GM13976 (cell line): ENCODE measurements around the gene NT5C2.

Experiments
- DNase-seq: peaks from one replicate; pipeline ENCODE4 v3.0.0; 2012; ENCODE audit warnings: low spot score
- in situ Hi-C: fragments of 300-500 bp; cut with MboI; formaldehyde crosslinking; loops from one replicate; pipeline ENCODE4 v1.12.0; 2022; ENCODE audit warnings: low sequenced_read_pairs, mixed read lengths, inconsistent platforms; ENCODE audit not compliant: unreplicated experiment
- TF ChIP-seq, protein P1 (sequence below): IDR thresholded peaks from 2 replicates; pipeline ENCODE4 v1.5.1; 2012; ENCODE audit warnings: borderline replicate concordance, mild to moderate bottlenecking; ENCODE audit not compliant: insufficient read depth; ENCODE audit errors: extremely low read depth, missing control alignments, control extremely low read depth

NT5C2 gene

DNA sequence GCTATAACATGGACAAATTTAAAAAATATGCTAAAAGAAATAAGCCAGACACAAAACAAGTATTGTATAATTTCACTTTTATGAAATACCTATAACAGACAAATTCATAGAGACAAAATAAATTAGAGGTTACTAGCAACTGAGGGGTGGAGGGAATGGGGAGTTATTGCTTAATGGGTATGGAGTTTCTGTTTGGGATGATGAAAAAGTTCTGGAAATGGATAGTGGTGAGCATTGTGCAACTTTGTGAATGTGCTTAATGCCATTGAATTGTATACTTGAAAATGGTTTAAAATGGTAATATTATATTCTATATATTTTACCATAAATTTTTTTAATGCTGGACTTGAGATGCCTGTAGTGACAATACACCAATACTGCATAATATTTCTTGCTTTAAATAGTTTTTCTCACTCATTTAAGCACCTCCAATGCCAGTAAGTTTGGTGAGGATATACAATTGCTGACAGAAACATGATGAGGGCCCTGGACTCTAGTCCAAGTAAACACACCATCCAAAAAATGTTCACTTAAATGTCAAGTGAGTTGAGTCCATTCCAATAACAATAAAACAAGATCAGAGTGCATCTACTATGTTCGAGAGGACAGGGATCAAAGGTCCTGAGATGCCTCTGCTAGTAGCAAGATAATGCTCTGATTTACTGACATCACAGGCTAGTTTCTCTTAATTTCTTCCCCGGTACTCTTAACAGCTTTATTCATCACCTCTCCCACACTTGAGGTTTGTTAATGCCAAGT is 71.9 kb downstream of the NT5C2 start:
- TF ChIP-seq, protein P1, sequence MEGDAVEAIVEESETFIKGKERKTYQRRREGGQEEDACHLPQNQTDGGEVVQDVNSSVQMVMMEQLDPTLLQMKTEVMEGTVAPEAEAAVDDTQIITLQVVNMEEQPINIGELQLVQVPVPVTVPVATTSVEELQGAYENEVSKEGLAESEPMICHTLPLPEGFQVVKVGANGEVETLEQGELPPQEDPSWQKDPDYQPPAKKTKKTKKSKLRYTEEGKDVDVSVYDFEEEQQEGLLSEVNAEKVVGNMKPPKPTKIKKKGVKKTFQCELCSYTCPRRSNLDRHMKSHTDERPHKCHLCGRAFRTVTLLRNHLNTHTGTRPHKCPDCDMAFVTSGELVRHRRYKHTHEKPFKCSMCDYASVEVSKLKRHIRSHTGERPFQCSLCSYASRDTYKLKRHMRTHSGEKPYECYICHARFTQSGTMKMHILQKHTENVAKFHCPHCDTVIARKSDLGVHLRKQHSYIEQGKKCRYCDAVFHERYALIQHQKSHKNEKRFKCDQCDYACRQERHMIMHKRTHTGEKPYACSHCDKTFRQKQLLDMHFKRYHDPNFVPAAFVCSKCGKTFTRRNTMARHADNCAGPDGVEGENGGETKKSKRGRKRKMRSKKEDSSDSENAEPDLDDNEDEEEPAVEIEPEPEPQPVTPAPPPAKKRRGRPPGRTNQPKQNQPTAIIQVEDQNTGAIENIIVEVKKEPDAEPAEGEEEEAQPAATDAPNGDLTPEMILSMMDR: no peak
- no peak for DNase-seq
- in situ Hi-C loops: no loop called here

DNA sequence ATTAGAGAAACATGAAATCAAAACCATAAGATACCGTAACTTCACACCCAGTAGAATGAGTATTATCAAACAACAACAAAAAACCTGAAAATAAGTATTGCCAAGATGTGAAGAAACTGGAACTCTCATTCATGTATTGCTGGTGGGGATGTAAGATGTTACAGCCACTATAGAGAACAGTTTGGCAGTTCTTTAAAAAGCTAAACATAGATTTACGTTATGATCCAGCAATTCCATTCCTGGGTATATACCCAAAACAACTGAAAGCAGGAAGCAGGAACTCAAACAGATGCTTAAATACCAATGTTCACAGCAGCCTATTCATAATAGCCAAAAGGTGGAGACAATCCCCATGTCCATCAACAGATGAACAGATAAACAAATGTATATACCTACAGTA is 72.5 kb downstream of the NT5C2 start:
- in situ Hi-C loops: no loop called here
- no peak for DNase-seq
- TF ChIP-seq, protein P1: no peak

DNA sequence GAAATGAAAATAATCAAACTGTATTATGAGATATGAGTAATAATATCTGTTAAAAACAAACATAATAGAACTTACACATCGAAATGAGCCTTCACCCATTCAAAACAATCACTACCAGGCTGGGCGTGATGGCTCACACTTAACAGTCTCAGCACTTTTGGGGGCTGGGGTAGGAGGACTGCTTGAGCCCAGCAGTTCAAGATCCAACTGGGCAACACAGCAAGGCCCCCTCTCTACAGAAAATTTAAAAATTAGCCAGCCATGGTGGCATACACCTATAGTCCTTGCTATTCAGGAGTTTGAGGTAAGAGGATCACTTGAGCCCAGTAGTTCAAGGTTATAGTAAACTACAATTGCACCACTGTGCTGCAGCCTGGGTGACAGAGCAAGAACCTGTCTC is 75.8 kb downstream of the NT5C2 start:
- TF ChIP-seq, protein P1: no peak
- no peak for DNase-seq
- in situ Hi-C loops: no loop called here

DNA sequence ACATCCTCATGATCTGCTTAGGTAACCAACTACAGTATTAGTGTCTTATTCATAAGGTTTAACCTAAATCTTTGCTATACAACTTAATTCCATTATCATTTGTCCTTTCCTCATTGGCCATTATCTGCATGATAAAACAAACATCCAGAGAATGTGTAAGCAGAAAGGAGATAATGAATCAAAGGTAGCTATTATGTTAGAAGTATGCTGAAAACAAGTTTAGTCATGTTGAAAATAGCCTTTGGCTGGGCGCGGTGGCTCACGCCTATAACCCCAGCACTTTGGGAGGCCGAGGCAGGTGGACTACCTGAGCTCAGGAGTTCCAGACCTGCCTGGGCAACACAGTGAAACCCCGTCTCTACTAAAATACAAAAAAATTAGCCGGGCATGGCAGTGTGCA is 78.2 kb downstream of the NT5C2 start:
- in situ Hi-C loops: no loop called here
- DNase-seq: no peak

DNA sequence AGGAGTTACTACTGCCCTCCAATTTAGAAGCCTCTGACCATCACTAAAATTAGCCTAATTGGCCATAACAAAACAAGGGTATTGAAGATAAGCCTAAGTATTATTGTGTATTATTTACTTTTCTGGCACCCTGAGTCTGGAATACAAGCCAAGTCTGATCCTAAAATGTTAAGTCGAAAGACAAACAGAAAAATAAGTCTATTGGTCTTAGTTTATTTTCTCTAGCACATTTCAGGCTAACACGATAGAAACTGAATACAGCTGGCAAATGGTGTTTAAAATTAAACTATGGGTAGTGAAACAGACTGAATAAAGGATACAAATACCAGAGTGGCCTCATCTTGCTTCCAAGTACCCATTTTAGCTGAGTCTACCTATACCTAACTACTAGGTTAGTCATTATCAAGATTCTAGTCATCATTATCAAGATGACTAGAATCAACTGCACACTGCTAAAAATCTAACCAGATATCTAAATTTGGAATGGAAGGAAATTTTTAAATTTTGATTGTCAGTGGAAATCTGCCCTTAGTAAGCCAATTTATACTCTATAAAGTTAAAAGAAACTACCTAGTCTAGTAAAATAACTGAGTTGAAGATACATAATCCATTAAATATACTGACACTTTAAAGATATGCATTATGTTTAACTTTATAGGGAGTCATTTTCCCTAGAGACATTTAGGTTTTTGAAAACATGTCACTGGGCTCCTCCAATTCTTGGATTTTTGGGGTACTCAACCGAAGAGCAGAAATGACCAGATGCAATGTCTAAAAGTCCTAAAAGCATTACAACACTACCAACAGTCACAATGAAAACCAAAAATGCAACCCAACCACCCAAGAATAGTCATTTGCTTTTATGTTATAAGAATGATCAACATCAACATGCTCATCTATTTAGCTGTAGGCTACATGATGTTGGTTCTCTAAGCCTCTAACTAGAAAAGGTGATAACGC is 80.9 kb downstream of the NT5C2 start:
- peak; percentile 35 for DNase-seq
- in situ Hi-C loops: no loop called here
- TF ChIP-seq, protein P1: no peak

More for the DNA sequence above, 78.2 kb downstream of the NT5C2 start:
- TF ChIP-seq, protein P1: no peak

DNA sequence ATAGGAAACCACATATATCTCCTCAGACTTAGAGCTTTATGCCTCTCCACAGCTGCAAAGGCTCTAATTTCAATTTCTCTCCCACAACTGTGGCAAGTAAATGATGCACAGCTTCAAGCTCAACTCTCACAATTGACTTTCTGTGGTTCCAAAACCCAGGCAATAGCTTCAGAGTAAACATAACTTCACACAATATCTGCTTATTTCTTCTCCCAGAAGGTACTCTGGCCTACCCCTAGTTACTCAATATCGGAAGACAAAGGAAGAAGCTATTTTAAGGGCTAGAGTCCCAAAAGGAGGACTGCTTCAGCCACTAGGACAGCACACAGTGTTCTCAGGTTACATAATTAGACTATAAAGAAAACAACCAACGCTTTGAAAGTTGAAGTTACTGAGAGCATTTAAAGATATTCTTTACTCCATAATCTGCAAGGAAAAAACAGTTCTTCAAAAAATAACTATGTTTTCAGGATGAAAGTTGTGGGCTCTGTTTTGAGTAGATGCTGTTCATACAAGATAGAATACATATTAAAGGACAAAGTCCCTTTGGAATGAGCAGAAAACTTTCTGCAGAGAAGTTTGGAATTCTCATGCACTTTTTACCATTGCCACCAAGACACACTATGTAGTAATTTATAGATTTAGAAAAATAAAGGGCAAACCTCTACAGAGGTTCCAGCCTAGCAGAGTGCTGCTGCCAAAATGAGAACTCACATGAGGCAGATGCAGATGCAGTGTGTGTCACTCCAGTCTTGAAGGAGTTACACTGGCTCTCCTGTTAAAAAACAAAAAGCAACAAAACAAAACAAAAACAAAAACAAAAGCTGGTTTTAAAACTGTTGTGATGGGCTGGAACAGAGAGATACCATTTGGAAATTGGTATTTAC is 81.8 kb downstream of the NT5C2 start:
- in situ Hi-C loops: no loop called here

More for the DNA sequence above, 81.8 kb downstream of the NT5C2 start:
- TF ChIP-seq, protein P1: no peak
- peak; percentile 53 for DNase-seq
